K562 (cell line): Measurements from ENCODE around the gene AGL. TPM values are rescaled to one million over a fixed set of nuclear protein-coding genes. Genes with fewer than 3 reads are reported as not detected.

Source experiments
- ARNT ChIP-seq, 2 experiments: fragments of 450-650 bp; IDR thresholded peaks; 2 replicates each; pipeline ENCODE4 v1.6.1; 2016; ENCODE audit warnings: mild to moderate bottlenecking in 1 of 2
- CHD1 ChIP-seq: fragments of 200-600 bp; sonication (generic); IDR thresholded peaks from one replicate; pipeline ENCODE4 v1.6.1; 2012; ENCODE audit warnings: mild to moderate bottlenecking, moderate library complexity, low read length, inconsistent platforms
- CREB3L1 ChIP-seq: fragments of 450-650 bp; IDR thresholded peaks from 2 replicates; pipeline ENCODE4 v1.6.1; 2014; ENCODE audit warnings: low read depth, mild to moderate bottlenecking, moderate library complexity, borderline replicate concordance
- E2F6 ChIP-seq, 2 experiments: IDR thresholded peaks; 2 replicates each; pipeline ENCODE4 v1.6.1; 2011; ENCODE audit warnings: borderline replicate concordance in 1 of 2, control low read depth in 1 of 2, low read depth in 1 of 2, low read length in 1 of 2, mild to moderate bottlenecking in 1 of 2, mixed read lengths in 1 of 2, moderate library complexity in 1 of 2; ENCODE audit not compliant: insufficient read depth in 1 of 2, insufficient read length in 1 of 2, poor library complexity in 1 of 2, severe bottlenecking in 1 of 2; ENCODE audit errors: extremely low read depth in 1 of 2
- EP400 ChIP-seq: fragments of 450-650 bp; IDR thresholded peaks from 2 replicates; pipeline ENCODE4 v1.6.1; 2017; ENCODE audit warnings: antibody characterized with exemption, mild to moderate bottlenecking, moderate library complexity
- MGA ChIP-seq: fragments of 450-650 bp; IDR thresholded peaks from 2 replicates; pipeline ENCODE4 v1.6.1; 2016; ENCODE audit warnings: mild to moderate bottlenecking, moderate library complexity
- TAF15 ChIP-seq: fragments of 200-400 bp; formaldehyde crosslinking; IDR thresholded peaks from 2 replicates; pipeline ENCODE4 v1.6.1; 2017; ENCODE audit warnings: mild to moderate bottlenecking, low read depth, low read length, moderate library complexity
- ZBTB12 ChIP-seq: fragments of 250-450 bp; sonication (Bioruptor Pico); IDR thresholded peaks from 2 replicates; pipeline ENCODE4 v1.4.0; 2020
- ZBTB7A ChIP-seq: IDR thresholded peaks from 2 replicates; pipeline ENCODE4 v1.6.1; 2011; ENCODE audit warnings: low read depth, mild to moderate bottlenecking, low read length, moderate library complexity, borderline replicate concordance; ENCODE audit not compliant: control insufficient read depth
- ZKSCAN8 ChIP-seq: fragments of 200-800 bp; sonication (Bioruptor generic); IDR thresholded peaks from 2 replicates; pipeline ENCODE4 v1.6.1; 2016; ENCODE audit warnings: missing genetic modification characterization, missing compliant biosample characterization
- ZNF830 ChIP-seq: fragments of 250-450 bp; sonication (Bioruptor Pico); IDR thresholded peaks from 2 replicates; pipeline ENCODE4 v1.5.0; 2021; ENCODE audit warnings: mild to moderate bottlenecking
- polyA plus RNA-seq, 8 experiments: library from polyadenylated mRNA; depleted of rRNA in 4 of 8; stranded (reverse) in 5 of 8; unstranded in 3 of 8; fragments of >200 nt; fragmentation: Nextera tagmentation in 2 of 8; fragmentation: Illumina TruSeq in 1 of 8; extraction: Ambion mirVana in 2 of 8; extraction: Trizol in 1 of 8; gene quantifications; 2 replicates each; pipeline versions ENCODE4 v1.2.1 to v1.2.3, GENCODE V29; 2011 to 2014; ENCODE audit warnings: inconsistent platforms in 1 of 8, missing spikeins in 1 of 8
- total RNA-seq, 7 experiments: library from RNA; depleted of rRNA in 6 of 7; stranded (reverse); fragments of >200 nt in 6 of 7; fragmentation: Illumina TruSeq in 2 of 7; extraction: Trizol in 2 of 7; gene quantifications; 2 replicates each; pipeline versions ENCODE4 v1.2.1 to v1.2.3, GENCODE V29; 2011 to 2021; ENCODE audit warnings: low replicate concordance in 1 of 7

AGL gene
- total and polyA plus RNA-seq, 9 of the 15 experiments (the other 6 are each of a cell fraction or from before 2014, with no cell fraction given), result 6.3 to 20.4 (median 12.4) TPM

GRCh38 chr1:99849744-99850458, at the start of gene AGL (continued):
- TF ChIP-seq MGA, result peak; percentile 77; the same call in 1 of the 2 replicates
- peak; percentile 68 for TF ChIP-seq CHD1
- TF ChIP-seq ZBTB12 (CRISPR knock-in tag), result no peak
- peak; percentile 79 for TF ChIP-seq EP400
- TF ChIP-seq ZKSCAN8 (CRISPR knock-in tag), result no peak
- TF ChIP-seq TAF15, result no peak
- no peak for TF ChIP-seq ARNT (IDR thresholded peaks at IDR 0.05)
- TF ChIP-seq ZNF830 (CRISPR knock-in tag), result no peak
- 0 out of 2 replicates have a peak, but pooled peaks have one; percentile 31 for TF ChIP-seq ZBTB7A
- TF ChIP-seq CREB3L1, result peak; percentile 75
- TF ChIP-seq E2F6 (IDR thresholded peaks at IDR 0.05; ENCODE audit: borderline replicate concordance in 1 of 2, extremely low read depth in 1 of 2, insufficient read depth in 1 of 2, insufficient read length in 1 of 2, low read depth in 1 of 2, low read length in 1 of 2, poor library complexity in 1 of 2, severe bottlenecking in 1 of 2), result peak; percentile 50 to 51
